Uterus (tissue), 4 donors: Measurements from ENCODE around the gene PCDHGB1. TPM values are rescaled to one million over a fixed set of nuclear protein-coding genes. Genes with fewer than 3 reads are reported as not detected.

Source experiments
- DNase-seq, 2 donors: peaks; one replicate each; pipeline ENCODE4 v3.0.0-alpha.2; 2019 to 2020
- H3K27ac ChIP-seq, 2 donors: fragments of 200-600 bp; sonication (generic); 1 replicate in 1 of 2; 2 replicates in 1 of 2; pipeline ENCODE4 v1.5.1; 2016 to 2018
- H3K27me3 ChIP-seq, 2 donors: fragments of 200-600 bp; sonication (generic); one replicate each; pipeline ENCODE4 v1.5.1; 2018 to 2019; ENCODE audit warnings: control low read depth in 1 of 2
- H3K36me3 ChIP-seq, 2 donors: fragments of 200-600 bp; sonication (generic); one replicate each; pipeline ENCODE4 v1.5.1; 2019; ENCODE audit warnings: control low read depth in 1 of 2
- H3K4me1 ChIP-seq, 2 donors: fragments of 200-600 bp; sonication (generic); one replicate each; pipeline ENCODE4 v1.5.1; 2018 to 2019; ENCODE audit warnings: control low read depth in 1 of 2
- H3K4me3 ChIP-seq, 2 donors: fragments of 200-600 bp; sonication (generic); 1 replicate in 1 of 2; 2 replicates in 1 of 2; pipeline ENCODE4 v1.5.1; 2018 to 2019; ENCODE audit warnings: mild to moderate bottlenecking in 1 of 2
- H3K9me3 ChIP-seq, 2 donors: fragments of 200-600 bp; sonication (generic); one replicate each; pipeline ENCODE4 v1.5.1; 2019; ENCODE audit warnings: control low read depth in 1 of 2
- POLR2A ChIP-seq, 2 donors: fragments of 450-650 bp; IDR thresholded peaks; one replicate each; pipeline ENCODE4 v1.6.1; 2016; ENCODE audit warnings: antibody characterized with exemption in 2 of 2, mild to moderate bottlenecking in 1 of 2, moderate library complexity in 1 of 2
- intact Hi-C: fragments of 100-400 bp; cut with DNase I; formaldehyde crosslinking; loops from one replicate; pipeline ENCODE4 v1.15.1; 2023; ENCODE audit warnings: low total_unique reads
- total RNA-seq, 4 donors: library from RNA; depleted of rRNA in 3 of 4; stranded (reverse); fragments of >200 nt in 3 of 4; gene quantifications; one replicate each; pipeline versions ENCODE4 v1.1.0 to v1.2.4, GENCODE V29; 2014 to 2023
- TF ChIP-seq, protein P1 (sequence below), 4 experiments: fragments of 200-600 bp in 2 of 4; fragments of 450-650 bp in 2 of 4; sonication (generic) in 2 of 4; IDR thresholded peaks; one replicate each; pipeline ENCODE4 v1.5.1; 2016 to 2019; ENCODE audit warnings: antibody characterized with exemption in 4 of 4, mild to moderate bottlenecking in 2 of 4, moderate library complexity in 1 of 4
- donor health status: DM: yes; HTN: yes; CAD: no.

Gene PCDHGB1
- total RNA-seq, 4 donors from 2014 or later, result 4.4 to 7.4 (median 6.9) TPM; not detected in 1

- Histone ChIP-seq H3K4me3 (no peak overlapping the region), H3K9me3 (peaks cover 14 to 67% of the 10 kb centered on the region in 2 donors), H3K4me1 (no peaks in the 10 kb centered on the region), H3K27me3 (no peaks in the 10 kb centered on the region), H3K36me3 (no peaks in the 10 kb centered on the region), H3K27ac (no peak overlapping the region)
- intact Hi-C loops, result no loop called here
- no peak for TF ChIP-seq POLR2A (IDR thresholded peaks at IDR 0.05)
- TF ChIP-seq, protein P1, sequence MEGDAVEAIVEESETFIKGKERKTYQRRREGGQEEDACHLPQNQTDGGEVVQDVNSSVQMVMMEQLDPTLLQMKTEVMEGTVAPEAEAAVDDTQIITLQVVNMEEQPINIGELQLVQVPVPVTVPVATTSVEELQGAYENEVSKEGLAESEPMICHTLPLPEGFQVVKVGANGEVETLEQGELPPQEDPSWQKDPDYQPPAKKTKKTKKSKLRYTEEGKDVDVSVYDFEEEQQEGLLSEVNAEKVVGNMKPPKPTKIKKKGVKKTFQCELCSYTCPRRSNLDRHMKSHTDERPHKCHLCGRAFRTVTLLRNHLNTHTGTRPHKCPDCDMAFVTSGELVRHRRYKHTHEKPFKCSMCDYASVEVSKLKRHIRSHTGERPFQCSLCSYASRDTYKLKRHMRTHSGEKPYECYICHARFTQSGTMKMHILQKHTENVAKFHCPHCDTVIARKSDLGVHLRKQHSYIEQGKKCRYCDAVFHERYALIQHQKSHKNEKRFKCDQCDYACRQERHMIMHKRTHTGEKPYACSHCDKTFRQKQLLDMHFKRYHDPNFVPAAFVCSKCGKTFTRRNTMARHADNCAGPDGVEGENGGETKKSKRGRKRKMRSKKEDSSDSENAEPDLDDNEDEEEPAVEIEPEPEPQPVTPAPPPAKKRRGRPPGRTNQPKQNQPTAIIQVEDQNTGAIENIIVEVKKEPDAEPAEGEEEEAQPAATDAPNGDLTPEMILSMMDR (IDR thresholded peaks at IDR 0.05), result no peak
- DNase-seq, result no peak
These were observed 30.7 kb upstream of the PCDHGB1 start for GRCh38 chr5:141319202-141319601.

DNA sequence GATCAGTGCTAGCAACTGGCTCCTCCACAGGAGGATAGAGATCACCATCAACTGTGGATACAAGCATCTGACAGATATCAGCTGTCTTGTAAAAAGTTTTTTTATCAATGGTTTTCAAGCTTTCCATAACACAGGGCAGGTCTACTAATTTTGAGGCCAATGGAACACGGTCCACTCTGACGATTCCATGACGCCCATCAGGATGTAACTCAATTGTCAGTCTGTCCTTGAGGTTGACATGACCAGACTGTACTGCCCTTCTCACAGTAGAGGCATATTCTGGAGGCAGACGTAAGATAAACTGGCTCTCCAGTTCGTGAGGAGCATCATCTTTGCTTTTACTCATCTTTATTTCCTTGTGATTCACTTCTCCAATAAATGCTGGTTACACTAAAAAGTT, 30.2 kb upstream of the PCDHGB1 start:
- Histone ChIP-seq H3K27ac (peak overlapping the region in 1 of 2 donors; percentile 92), H3K27me3 (no peaks in the 10 kb centered on the region), H3K4me3 (peak overlapping the region; percentile 62 to 72), H3K9me3 (peaks cover 14 to 62% of the 10 kb centered on the region in 2 donors), H3K4me1 (no peaks in the 10 kb centered on the region), H3K36me3 (no peaks in the 10 kb centered on the region)
- intact Hi-C loops, result no loop called here
- TF ChIP-seq, protein P1 (IDR thresholded peaks at IDR 0.05), result no peak
- no peak for TF ChIP-seq POLR2A (IDR thresholded peaks at IDR 0.05)
- DNase-seq, result no peak

DNA sequence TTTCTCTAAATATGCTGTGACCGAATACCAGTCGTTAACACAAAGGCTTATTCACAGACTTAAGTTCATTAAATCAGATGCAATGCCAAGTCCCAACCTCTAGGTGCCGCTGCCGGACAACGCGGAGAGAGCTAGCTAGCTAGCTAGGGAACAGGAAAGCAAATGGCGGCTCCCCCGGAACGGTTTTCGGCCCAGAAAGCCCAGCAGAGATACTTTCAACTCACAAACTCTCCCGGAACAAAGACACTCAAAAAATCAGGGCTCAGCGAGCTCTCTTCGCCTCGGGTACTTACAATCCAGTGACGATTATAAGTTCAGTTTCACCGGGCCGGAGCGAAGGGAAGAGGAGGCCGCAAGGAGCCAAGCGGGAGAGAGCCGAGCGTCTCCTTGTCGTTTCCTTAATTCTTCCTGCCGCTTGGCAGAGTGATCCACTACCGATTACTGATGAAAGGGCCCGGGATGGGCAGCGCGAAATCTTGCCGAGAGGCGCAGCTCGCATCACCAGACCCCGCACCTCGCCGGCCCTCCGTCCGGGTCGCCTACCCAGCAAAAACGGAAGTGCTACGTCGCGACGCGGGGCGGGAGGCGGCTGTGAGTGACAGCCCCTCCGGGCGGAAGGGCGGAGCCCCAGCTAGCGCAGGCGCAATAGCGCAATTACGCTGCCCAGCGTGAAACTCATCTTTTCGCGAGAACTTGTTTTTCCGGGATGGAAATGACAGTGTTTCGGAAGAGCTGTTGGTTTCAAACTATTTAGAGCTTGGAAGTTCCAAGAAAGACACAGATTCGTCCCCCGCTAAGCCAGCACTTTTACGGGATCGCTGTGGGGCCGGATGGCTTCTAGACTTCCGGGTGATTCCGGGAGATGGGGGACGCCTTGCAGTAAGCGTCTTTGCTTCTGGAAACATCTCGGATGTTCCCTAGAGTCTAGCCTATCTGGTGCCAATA, 29.4 kb upstream of the PCDHGB1 start, which contains the start of gene TAF7:
Gene TAF7, minus strand, starts transcription at position 560 of the 945 bp plus-strand sequence. CDS start 740 bp downstream, outside the sequence.
- peak; percentile 86 to 90 for DNase-seq
- H3K9me3 ChIP-seq, result peaks cover 14 to 54% of the 10 kb centered on the region in 2 donors
- peak within 1 kb of the TSS; percentile 62 to 72 for H3K4me3 ChIP-seq
- peak within 1 kb of the TSS; percentile 92 to 94 for H3K27ac ChIP-seq
- H3K27me3 ChIP-seq, result no peaks in the 10 kb centered on the region
- H3K36me3 ChIP-seq, result no peaks in the 10 kb centered on the region
- H3K4me1 ChIP-seq, result no peaks in the 10 kb centered on the region
- TF ChIP-seq POLR2A (IDR thresholded peaks at IDR 0.05), result peak; percentile 84 to 94
- TF ChIP-seq, protein P1 (IDR thresholded peaks at IDR 0.05), result peak; percentile 56 to 85 (median 66)
- intact Hi-C loops, result no loop called here

DNA sequence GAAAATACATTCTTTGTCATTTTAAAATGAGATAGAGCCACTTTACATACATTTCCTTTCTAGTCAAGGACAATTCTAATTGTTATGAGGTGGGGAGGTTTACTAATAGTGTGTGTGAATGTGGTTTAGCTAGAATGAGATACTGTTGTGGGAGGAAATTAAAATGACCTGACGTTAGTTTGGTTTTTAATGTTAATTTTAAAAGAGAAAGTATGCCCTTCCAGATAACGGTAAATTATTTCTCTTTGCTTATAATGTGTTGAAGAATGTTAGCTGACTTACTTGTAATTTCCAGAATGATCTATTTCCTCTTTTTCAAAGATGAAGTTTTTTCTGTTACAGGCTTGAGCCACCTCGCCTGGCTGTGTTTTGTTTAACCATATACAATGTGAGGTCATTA, 27.6 kb upstream of the PCDHGB1 start:
- H3K4me3 ChIP-seq, result no peak overlapping the region
- no peak for TF ChIP-seq POLR2A (IDR thresholded peaks at IDR 0.05)
- TF ChIP-seq, protein P1 (IDR thresholded peaks at IDR 0.05), result no peak
- intact Hi-C loops, result no loop called here
- H3K9me3 ChIP-seq, result peaks cover 14 to 36% of the 10 kb centered on the region in 2 donors
- no peak for DNase-seq
- no peaks in the 10 kb centered on the region for H3K4me1 ChIP-seq
- no peaks in the 10 kb centered on the region for H3K27me3 ChIP-seq
- H3K27ac ChIP-seq, result no peak overlapping the region
- H3K36me3 ChIP-seq, result no peaks in the 10 kb centered on the region
